SK-N-SH (cell line): ENCODE results near the gene C1QL2. TPM values are rescaled to one million over a fixed set of nuclear protein-coding genes. Genes with fewer than 3 reads are reported as not detected.

Source experiments
- CTCF ChIA-PET: fragments of 300-600, 350-600 bp; formaldehyde crosslinking; extraction: SDS; loops from one replicate; lab custom pipeline; 2021; lab: Yijun Ruan, JAX
- POLR2A ChIA-PET: fragments of 350-600 bp; sonication (Branson Sonifier 250); formaldehyde crosslinking; extraction: SDS; loops from one replicate; lab custom pipeline; 2020; ENCODE audit warnings: antibody characterized with exemption, inconsistent platforms; lab: Yijun Ruan, JAX
- DNase-seq: peaks from one replicate; pipeline ENCODE4 v3.0.0; 2012
- H2AFZ ChIP-seq: fragments of 200-600 bp; sonication (generic); 2 replicates; pipeline ENCODE4 v1.8.1; 2016; ENCODE audit warnings: antibody characterized with exemption, mild to moderate bottlenecking, low read depth
- H3F3A ChIP-seq: fragments of 200-600 bp; sonication (generic); replicated peaks from 2 replicates; pipeline ENCODE3; 2016; ENCODE audit warnings: antibody characterized with exemption, mild to moderate bottlenecking; ENCODE audit not compliant: insufficient read depth
- H3K27ac ChIP-seq, 2 experiments: fragments of 200-500 bp in 1 of 2; fragments of 200-600 bp in 1 of 2; sonication (Bioruptor generic) in 1 of 2; sonication (generic), shearing (Covaris generic) in 1 of 2; 2 replicates each; pipeline versions ENCODE4 v1.5.1 to v1.6.1; 2014 to 2016; ENCODE audit warnings: low read depth in 2 of 2, inconsistent platforms in 1 of 2, low read length in 1 of 2, mild to moderate bottlenecking in 1 of 2, mixed read lengths in 1 of 2
- H3K27me3 ChIP-seq: fragments of 200-600 bp; sonication (generic), shearing (Covaris generic); 2 replicates; pipeline ENCODE4 v1.6.1; 2016; ENCODE audit warnings: mixed run types; ENCODE audit not compliant: insufficient read depth
- H3K36me3 ChIP-seq, 2 experiments: fragments of 200-500 bp in 1 of 2; fragments of 200-600 bp in 1 of 2; sonication (Bioruptor generic) in 1 of 2; sonication (generic) in 1 of 2; replicated peaks in 1 of 2; 2 replicates each; pipeline versions ENCODE3 to v1.5.1; 2014 to 2016; ENCODE audit warnings: low read length in 1 of 2, mild to moderate bottlenecking in 1 of 2; ENCODE audit not compliant: insufficient read depth in 2 of 2, control insufficient read depth in 1 of 2
- H3K4me1 ChIP-seq, 2 experiments: fragments of 200-500 bp in 1 of 2; fragments of 200-600 bp in 1 of 2; sonication (Bioruptor generic) in 1 of 2; sonication (generic), shearing (Covaris generic) in 1 of 2; 2 replicates each; pipeline versions ENCODE4 v1.5.1 to v1.6.1; 2014 to 2016; ENCODE audit warnings: low read depth in 1 of 2, low read length in 1 of 2, mixed run types in 1 of 2; ENCODE audit not compliant: insufficient read depth in 2 of 2, control insufficient read depth in 1 of 2
- H3K4me2 ChIP-seq: fragments of 200-600 bp; sonication (generic), shearing (Covaris generic); 2 replicates; pipeline ENCODE4 v1.6.1; 2017; ENCODE audit warnings: mixed run types
- H3K4me3 ChIP-seq, 2 experiments: fragments of 200-500 bp in 1 of 2; fragments of 200-600 bp in 1 of 2; sonication (Bioruptor generic) in 1 of 2; sonication (generic), shearing (Covaris generic) in 1 of 2; 2 replicates each; pipeline versions ENCODE4 v1.5.1 to v1.8.1; 2014 to 2016; ENCODE audit warnings: low read depth in 2 of 2, inconsistent platforms in 1 of 2, low read length in 1 of 2, mild to moderate bottlenecking in 1 of 2, mixed read lengths in 1 of 2, moderate library complexity in 1 of 2
- H3K79me2 ChIP-seq: fragments of 200-600 bp; sonication (generic); 2 replicates; pipeline ENCODE4 v1.8.1; 2017; ENCODE audit warnings: mild to moderate bottlenecking; ENCODE audit not compliant: insufficient read depth
- H3K9ac ChIP-seq: fragments of 200-600 bp; sonication (generic); 2 replicates; pipeline ENCODE4 v1.6.1; 2017; ENCODE audit warnings: mixed run types
- H3K9me2 ChIP-seq: fragments of 200-600 bp; sonication (generic); 2 replicates; pipeline ENCODE4 v1.6.1; 2017; ENCODE audit warnings: mixed run types
- H3K9me3 ChIP-seq: fragments of 200-600 bp; sonication (generic); 2 replicates; pipeline ENCODE4 v1.6.1; 2017; ENCODE audit warnings: mixed run types, mild to moderate bottlenecking, moderate library complexity
- H4K20me1 ChIP-seq: fragments of 200-600 bp; sonication (generic); 2 replicates; pipeline ENCODE4 v1.6.1; 2017; ENCODE audit warnings: mild to moderate bottlenecking, mixed run types; ENCODE audit not compliant: insufficient read depth
- CHD2 ChIP-seq: fragments of 150-350 bp; IDR thresholded peaks from 2 replicates; pipeline ENCODE4 v1.6.1; 2018; ENCODE audit warnings: low read length; ENCODE audit not compliant: partially characterized antibody
- ELF1 ChIP-seq: IDR thresholded peaks from 2 replicates; pipeline ENCODE4 v1.4.0; 2012
- EP300 ChIP-seq, 2 experiments: IDR thresholded peaks; 2 replicates each; pipeline versions ENCODE4 v1.4.0 to v1.6.1; 2012; ENCODE audit warnings: borderline replicate concordance in 1 of 2, low read depth in 1 of 2, low read length in 1 of 2
- FOXM1 ChIP-seq: IDR thresholded peaks from 2 replicates; pipeline ENCODE4 v1.4.0; 2012; ENCODE audit warnings: low read depth, mild to moderate bottlenecking
- GABPA ChIP-seq: IDR thresholded peaks from 2 replicates; pipeline ENCODE4 v1.4.0; 2012; ENCODE audit warnings: low read depth, mild to moderate bottlenecking
- GATA2 ChIP-seq: sonication (generic); formaldehyde crosslinking; IDR thresholded peaks from 2 replicates; pipeline ENCODE4 v1.5.0; 2020; ENCODE audit warnings: mild to moderate bottlenecking, missing genetic modification reagents
- IRF3 ChIP-seq: fragments of 150-350 bp; IDR thresholded peaks from 2 replicates; pipeline ENCODE4 v1.6.1; 2016; ENCODE audit warnings: mild to moderate bottlenecking, low read depth, low read length
- MAX ChIP-seq: IDR thresholded peaks from 2 replicates; pipeline ENCODE4 v1.4.0; 2012; ENCODE audit warnings: low read depth
- MEF2A ChIP-seq: IDR thresholded peaks from 2 replicates; pipeline ENCODE4 v1.4.0; 2012; ENCODE audit warnings: low read depth, borderline replicate concordance
- PBX3 ChIP-seq: IDR thresholded peaks from 2 replicates; pipeline ENCODE4; 2012
- POLR2AphosphoS5 ChIP-seq: IDR thresholded peaks from 2 replicates; pipeline ENCODE4 v1.6.1; 2012; ENCODE audit warnings: low read depth, low read length
- RCOR1 ChIP-seq: fragments of 150-350 bp; IDR thresholded peaks from 2 replicates; pipeline ENCODE4 v1.6.1; 2017; ENCODE audit warnings: antibody characterized with exemption, low read length
- RFX5 ChIP-seq: IDR thresholded peaks from 2 replicates; pipeline ENCODE4 v1.6.1; 2012; ENCODE audit warnings: mild to moderate bottlenecking, improper control_type of control experiment, low read length
- SIN3A ChIP-seq: IDR thresholded peaks from 2 replicates; pipeline ENCODE4 v1.6.1; 2012; ENCODE audit warnings: low read depth, mild to moderate bottlenecking, low read length, moderate library complexity, borderline replicate concordance
- SMC3 ChIP-seq: IDR thresholded peaks from 2 replicates; pipeline ENCODE4 v1.6.1; 2012; ENCODE audit warnings: low read depth, low read length, improper control_type of control experiment
- TEAD4 ChIP-seq: IDR thresholded peaks from 2 replicates; pipeline ENCODE4 v1.4.0; 2012; ENCODE audit warnings: mild to moderate bottlenecking, borderline replicate concordance; ENCODE audit not compliant: insufficient read depth
- USF1 ChIP-seq: IDR thresholded peaks from 2 replicates; pipeline ENCODE4 v1.4.0; 2012; ENCODE audit warnings: low read depth, borderline replicate concordance
- YY1 ChIP-seq: IDR thresholded peaks from 2 replicates; pipeline ENCODE4 v1.4.0; 2012; ENCODE audit warnings: low read depth, mild to moderate bottlenecking
- ZBTB33 ChIP-seq: IDR thresholded peaks from 2 replicates; pipeline ENCODE4 v1.4.0; 2012; ENCODE audit warnings: low read depth, borderline replicate concordance
- WGBS: methylation state at CpG from one replicate; pipeline ENCODE4 v1.1.6; 2017; ENCODE audit warnings: low lambda C conversion rate; 5-methylcytosine and 5-hydroxymethylcytosine counted together
- polyA plus RNA-seq, 3 experiments: library from polyadenylated mRNA; depleted of rRNA; stranded (reverse); fragments of >200 nt; gene quantifications; 2 replicates each; pipeline ENCODE4 v1.2.3, GENCODE V29; 2012

C1QL2 gene
- polyA plus RNA-seq, 1 of the 3 experiments (the other 2 are of a cell fraction): not detected

GRCh38 chr2:119136872-119137271, 21.7 kb downstream of the C1QL2 start:
- TF ChIP-seq RFX5: no peak
- TF ChIP-seq ZBTB33: no peak
- TF ChIP-seq SIN3A: no peak
- no peak for TF ChIP-seq PBX3
- TF ChIP-seq IRF3: no peak
- no peak for TF ChIP-seq GATA2 (CRISPR knock-in tag)
- TF ChIP-seq MEF2A: no peak
- TF ChIP-seq RCOR1: no peak
- TF ChIP-seq FOXM1: no peak
- Histone ChIP-seq H3K9me3 (no peaks in the 10 kb centered on the region), H3K9ac (no peak overlapping the region), H3F3A (no peaks in the 10 kb centered on the region), H3K4me3 (no peak overlapping the region), H3K4me2 (no peak overlapping the region), H3K27ac (no peak overlapping the region), H3K9me2 (no peaks in the 10 kb centered on the region), H3K4me1 (no peaks in the 10 kb centered on the region), H4K20me1 (no peaks in the 10 kb centered on the region), H2AFZ (no peak overlapping the region), H3K79me2 (no peaks in the 10 kb centered on the region), H3K36me3 (no peaks in the 10 kb centered on the region), H3K27me3 (no peaks in the 10 kb centered on the region)
- 50% methylated on average over 8 of the region's 8 CpGs for WGBS
- DNase-seq: no peak
- CTCF ChIA-PET: no interaction called here
- POLR2A ChIA-PET: no interaction called here

- Histone ChIP-seq H3K4me3 (no peak overlapping the region), H3K36me3 (no peaks in the 10 kb centered on the region), H3K4me2 (no peak overlapping the region), H2AFZ (no peak overlapping the region), H3K79me2 (no peaks in the 10 kb centered on the region), H3K9me2 (no peaks in the 10 kb centered on the region), H3K27me3 (no peaks in the 10 kb centered on the region), H4K20me1 (no peaks in the 10 kb centered on the region), H3K9me3 (no peaks in the 10 kb centered on the region), H3K27ac (no peak overlapping the region), H3K9ac (no peak overlapping the region), H3K4me1 (no peaks in the 10 kb centered on the region), H3F3A (no peaks in the 10 kb centered on the region)
- ChIA-PET POLR2A (no interaction called here), CTCF (no interaction called here)
- 43% methylated on average over 4 of the region's 7 CpGs for WGBS
- TF ChIP-seq RCOR1: no peak
- no peak for TF ChIP-seq MAX
- no peak for TF ChIP-seq GATA2 (CRISPR knock-in tag)
- no peak for TF ChIP-seq YY1
- TF ChIP-seq EP300 (IDR thresholded peaks at IDR 0.05; ENCODE audit: borderline replicate concordance in 1 of 2, low read depth in 1 of 2, low read length in 1 of 2): no peak
- no peak for TF ChIP-seq GABPA
- TF ChIP-seq FOXM1: no peak
- TF ChIP-seq ELF1: no peak
- TF ChIP-seq POLR2AphosphoS5: no peak
- no peak for TF ChIP-seq USF1
- no peak for TF ChIP-seq CHD2
- no peak for TF ChIP-seq TEAD4
- no peak for TF ChIP-seq PBX3
- TF ChIP-seq SMC3: no peak
- DNase-seq: no peak
Measured at GRCh38 chr2:119136093-119136492, 22.5 kb downstream of the C1QL2 start.
